ENCODE measurements around the gene UMAD1.

The UMAD1 gene

GRCh38 chr7:7764520-7765396 lies 124.2 kb downstream of the UMAD1 start:
- no peak for DNase-seq (ENCODE audit: low read depth, low spot score)

- no peak for DNase-seq (ENCODE audit: low read depth, low spot score)
Observed at GRCh38 chr7:7765422-7765821, 124.9 kb downstream of the UMAD1 start.

GRCh38 chr7:7766671-7767070 lies 126.1 kb downstream of the UMAD1 start:
- DNase-seq (ENCODE audit: low read depth, low spot score), result no peak

DNA sequence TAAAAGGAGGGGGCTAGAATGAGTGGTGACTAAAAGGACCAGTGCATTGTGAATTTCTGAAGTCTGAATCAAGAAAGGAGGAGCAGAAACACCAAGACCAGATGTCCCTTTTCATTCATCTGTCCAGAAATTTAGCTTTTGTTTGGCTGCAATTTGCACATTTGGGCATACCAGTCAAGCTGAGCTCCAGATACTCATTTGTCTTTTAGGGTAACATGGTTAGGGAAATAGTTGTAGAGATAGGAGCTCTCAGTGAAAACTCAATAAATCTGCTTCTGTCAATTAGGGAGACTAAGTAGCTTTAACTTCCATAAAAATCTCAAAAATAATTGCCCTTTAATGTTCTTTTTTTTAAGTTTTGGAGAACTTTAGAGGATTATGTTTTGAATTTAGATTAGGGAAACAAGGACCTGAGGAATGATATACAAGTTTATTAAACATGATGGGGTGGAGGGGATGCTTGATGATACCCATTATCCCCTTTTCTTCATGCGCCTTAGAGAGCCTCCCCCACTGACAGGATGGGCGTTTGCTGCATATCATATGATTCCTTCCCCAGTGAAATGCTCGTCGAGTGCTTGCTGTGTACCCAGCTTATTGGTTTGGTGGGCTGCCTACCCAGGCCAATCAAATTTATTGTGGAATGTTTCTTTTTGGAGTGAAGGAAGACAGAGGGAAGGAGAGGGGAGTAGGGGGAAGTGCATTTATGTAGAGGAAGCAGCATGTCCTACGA lies 128.6 kb downstream of the UMAD1 start:
- DNase-seq (ENCODE audit: low read depth, low spot score), result no peak

GRCh38 chr7:7769710-7770627 lies 129.4 kb downstream of the UMAD1 start:
- DNase-seq (ENCODE audit: low read depth, low spot score), result peak; percentile 62

GRCh38 chr7:7771452-7771851 lies 130.9 kb downstream of the UMAD1 start:
- DNase-seq (ENCODE audit: low read depth, low spot score), result no peak

GRCh38 chr7:7772397-7772821 lies 131.9 kb downstream of the UMAD1 start:
- DNase-seq (ENCODE audit: low read depth, low spot score), result peak; percentile 39

GRCh38 chr7:7773334-7774309 lies 133.1 kb downstream of the UMAD1 start:
- DNase-seq (ENCODE audit: low read depth, low spot score), result no peak

GRCh38 chr7:7779888-7780287 lies 139.3 kb downstream of the UMAD1 start:
- no peak for DNase-seq (ENCODE audit: low read depth, low spot score)

DNA sequence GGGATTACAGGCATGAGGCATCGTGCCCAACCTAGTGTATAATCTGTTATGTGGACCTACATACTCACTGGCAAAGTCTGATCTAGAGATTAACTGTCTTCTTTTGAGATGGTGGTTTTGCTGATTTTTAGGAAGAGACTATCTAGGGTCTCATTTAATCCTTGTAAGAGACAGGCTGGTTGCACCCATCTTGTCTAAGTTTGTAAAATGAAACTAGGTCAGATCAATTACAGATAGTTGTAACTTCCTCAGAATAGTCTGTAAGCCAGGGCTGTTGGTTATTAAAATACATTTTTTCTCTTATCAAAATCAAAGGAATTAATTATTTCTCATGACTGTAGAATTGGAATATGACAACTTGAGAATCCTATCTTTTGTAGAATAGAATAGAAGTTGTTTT lies 142.4 kb downstream of the UMAD1 start:
- no peak for DNase-seq (ENCODE audit: low read depth, low spot score)

- no peak for DNase-seq (ENCODE audit: low read depth, low spot score)
Observed at GRCh38 chr7:7785344-7785973, 144.9 kb downstream of the UMAD1 start.

DNA sequence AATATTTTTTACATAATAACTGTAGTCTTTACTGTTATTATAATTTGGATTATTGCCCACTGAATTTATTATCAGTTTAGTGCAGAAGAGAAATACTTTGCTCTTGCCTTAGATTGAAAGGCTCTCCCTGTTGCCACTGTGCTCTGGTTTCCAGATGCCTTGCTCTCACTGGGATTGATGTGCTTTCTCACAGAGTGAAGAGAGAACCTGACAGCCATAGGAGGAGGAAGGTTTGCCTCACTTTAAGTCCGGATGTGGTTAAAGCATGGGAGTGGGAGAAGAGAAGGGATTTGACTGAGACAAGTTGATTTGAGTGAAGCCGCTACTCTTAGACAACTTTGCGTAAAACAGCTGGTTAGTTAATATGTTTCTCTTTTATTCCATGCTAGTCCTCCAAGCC lies 146.0 kb downstream of the UMAD1 start:
- no peak for DNase-seq (ENCODE audit: low read depth, low spot score)

- DNase-seq (ENCODE audit: low read depth, low spot score), result no peak
Observed at GRCh38 chr7:7789551-7789988, 149.0 kb downstream of the UMAD1 start.

GRCh38 chr7:7790041-7790741 lies 149.6 kb downstream of the UMAD1 start:
- no peak for DNase-seq (ENCODE audit: low read depth, low spot score)

DNA sequence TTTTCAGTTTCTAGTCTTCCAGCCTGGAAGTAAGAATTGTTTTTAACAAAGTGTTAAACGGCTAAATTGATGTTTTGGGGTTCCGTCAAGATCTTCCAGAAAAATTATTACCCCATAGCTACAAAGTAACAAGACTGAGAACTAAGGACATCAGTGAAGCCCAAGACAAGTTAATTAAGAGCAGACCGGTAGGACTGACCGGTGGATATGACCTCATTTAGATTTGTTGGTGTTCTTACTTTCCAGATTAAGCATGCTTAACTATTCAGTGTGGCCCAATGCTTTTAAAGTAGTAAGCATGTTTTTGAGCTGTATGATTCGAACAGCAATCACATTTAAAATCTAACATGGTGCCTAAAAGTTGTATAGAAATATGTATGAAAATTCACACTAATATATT lies 151.0 kb downstream of the UMAD1 start:
- DNase-seq (ENCODE audit: low read depth, low spot score), result peak; percentile 23

DNA sequence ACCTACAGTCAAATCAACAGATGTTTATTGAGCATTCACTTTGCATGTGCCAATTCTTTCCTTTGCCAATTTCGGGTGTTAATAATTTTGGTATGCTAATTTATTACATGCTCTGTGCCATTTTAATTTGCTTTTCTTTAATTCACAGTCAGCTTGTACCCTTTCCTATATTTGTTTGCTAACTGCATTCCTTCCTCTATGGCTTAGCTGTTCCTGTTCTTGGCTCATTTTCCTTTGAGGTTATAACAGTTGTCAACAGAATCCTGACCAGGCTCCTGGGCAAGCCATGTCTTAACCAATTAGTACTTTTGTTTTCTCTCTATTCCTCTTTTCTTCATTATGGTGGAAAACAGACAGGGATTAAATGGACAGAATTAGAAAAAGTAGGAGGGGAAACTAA lies 151.5 kb downstream of the UMAD1 start:
- DNase-seq (ENCODE audit: low read depth, low spot score), result peak; percentile 64

- peak; percentile 57 for DNase-seq (ENCODE audit: low read depth, low spot score)
Observed at GRCh38 chr7:7793249-7793648, 152.7 kb downstream of the UMAD1 start.

- peak; percentile 41 for DNase-seq (ENCODE audit: low read depth, low spot score)
Observed at GRCh38 chr7:7793921-7794320, 153.4 kb downstream of the UMAD1 start.

DNA sequence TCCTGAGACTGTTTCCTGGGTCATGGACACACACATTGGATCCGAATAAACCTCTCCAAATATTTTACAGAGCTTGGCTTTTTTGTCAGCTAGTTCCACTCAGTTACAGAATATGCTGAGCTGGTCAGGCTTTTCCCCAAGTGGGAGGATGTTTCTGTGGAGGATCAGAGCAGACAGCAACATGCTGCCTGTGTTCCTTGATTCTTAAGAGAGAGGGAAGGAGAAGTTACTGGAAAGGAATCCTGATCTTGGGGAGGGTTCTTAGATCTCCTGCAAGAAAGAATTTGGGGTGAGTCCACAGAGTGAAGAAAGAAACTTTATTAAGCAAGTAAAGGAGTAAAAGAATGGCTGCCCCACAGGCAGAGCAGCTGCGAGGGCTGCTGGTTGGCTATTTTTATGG lies 154.7 kb downstream of the UMAD1 start:
- peak; percentile 12 for DNase-seq (ENCODE audit: low read depth, low spot score)
